Ectodermal cell (in vitro differentiated cells): Measurements from ENCODE around the gene SMPD1.

Source experiments
- H3K27ac ChIP-seq: 2 replicates; pipeline ENCODE4 v1.7.0; 2013; ENCODE audit warnings: mild to moderate bottlenecking, low read depth, low read length; ENCODE audit not compliant: insufficient read depth, poor library complexity, severe bottlenecking
- H3K27me3 ChIP-seq: 2 replicates; pipeline ENCODE4 v1.7.0; 2013; ENCODE audit warnings: mild to moderate bottlenecking, low read length; ENCODE audit not compliant: insufficient read depth, control insufficient read depth, poor library complexity, severe bottlenecking
- H3K36me3 ChIP-seq: one replicate; pipeline ENCODE4 v1.7.0; 2013; ENCODE audit warnings: low read length; ENCODE audit not compliant: control insufficient read depth, insufficient read depth
- H3K4me1 ChIP-seq: one replicate; pipeline ENCODE4 v1.7.0; 2013; ENCODE audit warnings: low read length; ENCODE audit not compliant: control insufficient read depth, insufficient read depth
- H3K4me3 ChIP-seq: 2 replicates; pipeline ENCODE4 v1.7.0; 2013; ENCODE audit warnings: low read depth, low read length, control low read depth; ENCODE audit not compliant: insufficient read depth
- H3K9me3 ChIP-seq: 2 replicates; pipeline ENCODE4 v1.7.0; 2013; ENCODE audit warnings: mild to moderate bottlenecking, low read length, moderate library complexity; ENCODE audit not compliant: control insufficient read depth
- WGBS, 2 experiments: methylation state at CpG; one replicate each; pipeline ENCODE4 v1.1.7; 2013; ENCODE audit warnings: missing lambda C conversion rate in 2 of 2; 5-methylcytosine and 5-hydroxymethylcytosine counted together

The SMPD1 gene

GRCh38 chr11:6437423-6437822, 47.1 kb downstream of the SMPD1 start:
- no peaks in the 10 kb centered on the region for H3K36me3 ChIP-seq
- no peak overlapping the region for H3K4me3 ChIP-seq
- H3K27ac ChIP-seq = no peak overlapping the region
- H3K9me3 ChIP-seq = no peaks in the 10 kb centered on the region
- 91 to 92% methylated on average over 12 of the region's 12 CpGs for WGBS, 2 experiments
- no peaks in the 10 kb centered on the region for H3K4me1 ChIP-seq
- H3K27me3 ChIP-seq = no peaks in the 10 kb centered on the region

- H3K27ac ChIP-seq = no peak overlapping the region
- H3K27me3 ChIP-seq = no peaks in the 10 kb centered on the region
- no peaks in the 10 kb centered on the region for H3K4me1 ChIP-seq
- H3K36me3 ChIP-seq = no peaks in the 10 kb centered on the region
- no peak overlapping the region for H3K4me3 ChIP-seq
- no peaks in the 10 kb centered on the region for H3K9me3 ChIP-seq
- 88 to 89% methylated on average over 3 of the region's 3 CpGs for WGBS, 2 experiments
These were observed 47.7 kb downstream of the SMPD1 start for GRCh38 chr11:6437993-6438392.

- Histone ChIP-seq H3K4me1 (no peaks in the 10 kb centered on the region), H3K27ac (no peak overlapping the region), H3K27me3 (no peaks in the 10 kb centered on the region), H3K9me3 (no peaks in the 10 kb centered on the region), H3K4me3 (no peak overlapping the region), H3K36me3 (no peaks in the 10 kb centered on the region)
- WGBS, 2 experiments = 40 to 48% methylated on average over 1 of the region's 1 CpG
These were observed 48.8 kb downstream of the SMPD1 start for GRCh38 chr11:6438979-6439571.

GRCh38 chr11:6440906-6441358, 50.7 kb downstream of the SMPD1 start, which contains the start of gene HPX:
Gene HPX, minus strand, starts transcription at chr11:6440987. Its CDS starts 24 bp downstream, at chr11:6440963.
- no peaks in the 10 kb centered on the region for H3K27me3 ChIP-seq
- no peak within 1 kb of the TSS for H3K4me3 ChIP-seq
- 70 to 72% methylated on average over 3 of the region's 3 CpGs for WGBS, 2 experiments

GRCh38 chr11:6442441-6442840, 52.2 kb downstream of the SMPD1 start:
- 92 to 95% methylated on average over 4 of the region's 4 CpGs for WGBS, 2 experiments

More at GRCh38 chr11:6440906-6441358, 50.7 kb downstream of the SMPD1 start, which contains the start of gene HPX:
- no peaks in the 10 kb centered on the region for H3K4me1 ChIP-seq
- H3K9me3 ChIP-seq = no peaks in the 10 kb centered on the region
- no peak within 1 kb of the TSS for H3K27ac ChIP-seq
- H3K36me3 ChIP-seq = no peaks in the 10 kb centered on the region

GRCh38 chr11:6443269-6444003, 53.2 kb downstream of the SMPD1 start:
- Histone ChIP-seq H3K9me3 (no peaks in the 10 kb centered on the region), H3K27me3 (no peaks in the 10 kb centered on the region), H3K36me3 (no peaks in the 10 kb centered on the region), H3K4me1 (no peaks in the 10 kb centered on the region), H3K27ac (no peak overlapping the region), H3K4me3 (no peak overlapping the region)
- WGBS, 2 experiments = 27 to 29% methylated on average over 5 of the region's 5 CpGs

More at GRCh38 chr11:6442441-6442840, 52.2 kb downstream of the SMPD1 start:
- H3K27ac ChIP-seq = no peak overlapping the region
- H3K36me3 ChIP-seq = no peaks in the 10 kb centered on the region
- H3K4me3 ChIP-seq = no peak overlapping the region
- no peaks in the 10 kb centered on the region for H3K4me1 ChIP-seq
- H3K9me3 ChIP-seq = no peaks in the 10 kb centered on the region
- no peaks in the 10 kb centered on the region for H3K27me3 ChIP-seq
